ENCODE results near the gene CREG2.

Gene CREG2, protein sequence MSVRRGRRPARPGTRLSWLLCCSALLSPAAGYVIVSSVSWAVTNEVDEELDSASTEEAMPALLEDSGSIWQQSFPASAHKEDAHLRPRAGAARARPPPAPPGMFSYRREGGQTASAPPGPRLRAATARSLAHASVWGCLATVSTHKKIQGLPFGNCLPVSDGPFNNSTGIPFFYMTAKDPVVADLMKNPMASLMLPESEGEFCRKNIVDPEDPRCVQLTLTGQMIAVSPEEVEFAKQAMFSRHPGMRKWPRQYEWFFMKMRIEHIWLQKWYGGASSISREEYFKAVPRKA

DNA sequence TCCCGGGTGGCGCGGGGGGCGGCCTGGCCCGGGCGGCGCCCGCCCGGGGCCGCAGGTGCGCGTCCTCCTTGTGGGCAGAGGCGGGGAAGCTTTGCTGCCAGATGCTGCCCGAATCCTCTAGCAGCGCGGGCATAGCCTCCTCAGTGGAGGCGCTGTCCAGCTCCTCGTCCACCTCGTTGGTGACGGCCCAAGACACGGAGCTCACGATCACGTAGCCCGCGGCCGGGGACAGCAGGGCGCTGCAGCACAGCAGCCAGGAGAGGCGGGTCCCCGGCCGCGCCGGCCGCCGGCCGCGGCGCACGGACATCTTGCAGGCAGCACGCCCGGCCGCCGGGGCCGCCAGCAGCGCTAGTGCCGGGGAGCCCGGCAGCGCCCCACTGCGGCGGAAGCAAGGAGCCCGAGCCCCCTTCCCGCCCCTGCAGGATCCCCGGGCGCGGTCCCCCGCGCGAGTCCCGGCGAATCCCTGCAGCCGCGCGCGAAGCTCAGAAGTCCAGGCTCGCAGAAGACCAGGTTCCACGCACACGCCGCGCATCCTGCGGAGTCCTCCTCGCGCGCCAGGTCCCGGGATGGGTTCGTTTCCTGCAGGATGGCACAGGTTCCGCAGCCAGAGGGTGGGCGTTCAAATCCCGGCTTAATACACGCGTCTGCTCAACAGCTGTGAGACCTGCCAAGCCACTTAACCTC is at the start of gene CREG2:
TSS of gene CREG2 (minus strand) at position 353 of the 684 bp plus-strand sequence. CDS start at position 307, 46 bp downstream.
- no peaks in the 10 kb centered on the region for H3K4me1 ChIP-seq (ENCODE audit: low read length)
- no peak within 1 kb of the TSS for H3K4me2 ChIP-seq (ENCODE audit: low read length)
- H3K9me3 ChIP-seq (ENCODE audit: insufficient read depth, low read length), result no peaks in the 10 kb centered on the region
- no peaks in the 10 kb centered on the region for H3K79me2 ChIP-seq (ENCODE audit: low read length)
- no peaks in the 10 kb centered on the region for H4K20me1 ChIP-seq (ENCODE audit: insufficient read depth, low read length)
- H3K27ac ChIP-seq (ENCODE audit: low read length), result no peak within 1 kb of the TSS
- no peak for TF ChIP-seq EZH2phosphoT487 (IDR thresholded peaks at IDR 0.05; ENCODE audit: low read depth)
- no peak within 1 kb of the TSS for H2AFZ ChIP-seq (ENCODE audit: low read depth, low read length)
- no peaks in the 10 kb centered on the region for H3K36me3 ChIP-seq (replicated peaks; ENCODE audit: low read depth, low read length)
- H3K9ac ChIP-seq (ENCODE audit: low read length), result no peak within 1 kb of the TSS
- no peak within 1 kb of the TSS for H3K4me3 ChIP-seq (ENCODE audit: low read length)
- H3K27me3 ChIP-seq (ENCODE audit: low read depth, low read length), result peaks cover 2% of the 10 kb centered on the region; the same call in 1 of the 2 replicates

DNA sequence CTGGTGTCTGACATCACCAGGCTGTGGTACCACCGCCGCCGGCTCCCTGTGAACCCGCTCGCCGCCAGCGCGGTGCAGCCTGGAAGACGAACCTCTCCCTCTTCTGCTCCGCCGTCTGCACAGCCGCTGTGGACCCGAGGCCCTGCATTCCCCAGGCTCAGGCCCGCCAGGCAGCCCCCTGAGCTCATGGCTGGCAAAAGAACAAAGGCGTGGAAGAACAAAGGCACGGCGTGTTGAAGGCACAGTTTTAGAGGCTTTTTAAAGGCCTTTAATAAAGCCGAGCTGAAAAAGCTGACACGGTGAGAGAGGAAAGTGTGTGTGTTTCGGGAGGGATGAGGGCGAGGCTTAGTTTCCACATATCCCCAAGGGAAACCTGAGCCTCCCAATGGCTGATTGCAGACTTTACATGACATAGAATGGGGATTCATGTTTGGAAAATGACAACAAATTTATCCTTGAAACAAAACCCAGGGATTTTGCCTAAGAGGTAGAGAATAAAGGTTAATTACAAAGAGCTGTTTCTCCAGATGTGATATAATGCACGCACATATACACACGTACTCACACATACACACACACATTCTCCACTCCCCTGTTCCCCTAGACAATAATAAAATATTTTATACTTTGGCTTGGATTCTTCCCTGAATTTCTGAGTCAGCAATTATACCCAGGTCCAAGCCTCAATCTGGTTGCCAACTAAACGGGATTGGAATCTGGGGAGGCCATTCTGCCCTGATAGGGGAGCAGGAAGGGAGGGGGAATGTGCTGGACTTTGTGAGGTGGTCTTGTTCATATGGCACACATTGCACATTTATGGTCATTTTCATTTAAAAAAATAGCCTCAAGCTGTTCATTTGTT is 47.9 kb upstream of the CREG2 start:
- H3K27ac ChIP-seq (ENCODE audit: low read length), result no peak overlapping the region
- H3K27me3 ChIP-seq (ENCODE audit: low read depth, low read length), result peaks cover 6% of the 10 kb centered on the region; the same call in 1 of the 2 replicates
- no peak overlapping the region for H3K9ac ChIP-seq (ENCODE audit: low read length)
- no peak overlapping the region for H2AFZ ChIP-seq (ENCODE audit: low read depth, low read length)
- H3K4me1 ChIP-seq (ENCODE audit: low read length), result no peaks in the 10 kb centered on the region
- no peaks in the 10 kb centered on the region for H4K20me1 ChIP-seq (ENCODE audit: insufficient read depth, low read length)
- no peak overlapping the region for H3K4me2 ChIP-seq (ENCODE audit: low read length)
- no peak overlapping the region for H3K4me3 ChIP-seq (ENCODE audit: low read length)
- no peaks in the 10 kb centered on the region for H3K36me3 ChIP-seq (replicated peaks; ENCODE audit: low read depth, low read length)
- no peaks in the 10 kb centered on the region for H3K9me3 ChIP-seq (ENCODE audit: insufficient read depth, low read length)
- H3K79me2 ChIP-seq (ENCODE audit: low read length), result no peaks in the 10 kb centered on the region
- no peak for TF ChIP-seq EZH2phosphoT487 (IDR thresholded peaks at IDR 0.05; ENCODE audit: low read depth)

DNA sequence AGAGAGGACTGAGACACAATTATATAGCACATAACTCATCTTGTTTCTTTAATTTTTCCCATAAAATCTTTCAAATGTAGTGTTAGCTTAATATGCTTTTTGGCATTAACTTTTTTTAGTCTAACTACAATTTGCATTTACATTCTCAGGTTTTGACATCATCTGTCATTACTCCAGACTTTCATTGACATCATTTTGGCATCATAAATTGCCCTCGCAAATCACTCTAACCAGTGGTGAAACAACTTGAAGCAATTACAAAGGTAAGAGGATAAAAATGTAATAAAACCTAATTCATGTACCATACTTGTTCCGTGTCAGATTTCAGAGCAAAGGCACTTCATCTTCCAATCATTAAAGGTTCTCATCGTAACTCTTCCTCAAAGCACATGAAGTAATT is 46.2 kb upstream of the CREG2 start:
- no peak overlapping the region for H2AFZ ChIP-seq (ENCODE audit: low read depth, low read length)
- H3K36me3 ChIP-seq (replicated peaks; ENCODE audit: low read depth, low read length), result no peaks in the 10 kb centered on the region
- no peaks in the 10 kb centered on the region for H3K9me3 ChIP-seq (ENCODE audit: insufficient read depth, low read length)
- no peak overlapping the region for H3K4me3 ChIP-seq (ENCODE audit: low read length)
- H3K27me3 ChIP-seq (ENCODE audit: low read depth, low read length), result peaks cover 6% of the 10 kb centered on the region; the same call in 1 of the 2 replicates
- TF ChIP-seq EZH2phosphoT487 (IDR thresholded peaks at IDR 0.05; ENCODE audit: low read depth), result no peak
- TF ChIP-seq, protein P1, sequence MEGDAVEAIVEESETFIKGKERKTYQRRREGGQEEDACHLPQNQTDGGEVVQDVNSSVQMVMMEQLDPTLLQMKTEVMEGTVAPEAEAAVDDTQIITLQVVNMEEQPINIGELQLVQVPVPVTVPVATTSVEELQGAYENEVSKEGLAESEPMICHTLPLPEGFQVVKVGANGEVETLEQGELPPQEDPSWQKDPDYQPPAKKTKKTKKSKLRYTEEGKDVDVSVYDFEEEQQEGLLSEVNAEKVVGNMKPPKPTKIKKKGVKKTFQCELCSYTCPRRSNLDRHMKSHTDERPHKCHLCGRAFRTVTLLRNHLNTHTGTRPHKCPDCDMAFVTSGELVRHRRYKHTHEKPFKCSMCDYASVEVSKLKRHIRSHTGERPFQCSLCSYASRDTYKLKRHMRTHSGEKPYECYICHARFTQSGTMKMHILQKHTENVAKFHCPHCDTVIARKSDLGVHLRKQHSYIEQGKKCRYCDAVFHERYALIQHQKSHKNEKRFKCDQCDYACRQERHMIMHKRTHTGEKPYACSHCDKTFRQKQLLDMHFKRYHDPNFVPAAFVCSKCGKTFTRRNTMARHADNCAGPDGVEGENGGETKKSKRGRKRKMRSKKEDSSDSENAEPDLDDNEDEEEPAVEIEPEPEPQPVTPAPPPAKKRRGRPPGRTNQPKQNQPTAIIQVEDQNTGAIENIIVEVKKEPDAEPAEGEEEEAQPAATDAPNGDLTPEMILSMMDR (IDR thresholded peaks at IDR 0.05; ENCODE audit: low read depth, low read length), result no peak
- H3K27ac ChIP-seq (ENCODE audit: low read length), result no peak overlapping the region
- no peak overlapping the region for H3K9ac ChIP-seq (ENCODE audit: low read length)
- no peaks in the 10 kb centered on the region for H3K4me1 ChIP-seq (ENCODE audit: low read length)
- no peaks in the 10 kb centered on the region for H4K20me1 ChIP-seq (ENCODE audit: insufficient read depth, low read length)
- no peaks in the 10 kb centered on the region for H3K79me2 ChIP-seq (ENCODE audit: low read length)
- no peak overlapping the region for H3K4me2 ChIP-seq (ENCODE audit: low read length)

DNA sequence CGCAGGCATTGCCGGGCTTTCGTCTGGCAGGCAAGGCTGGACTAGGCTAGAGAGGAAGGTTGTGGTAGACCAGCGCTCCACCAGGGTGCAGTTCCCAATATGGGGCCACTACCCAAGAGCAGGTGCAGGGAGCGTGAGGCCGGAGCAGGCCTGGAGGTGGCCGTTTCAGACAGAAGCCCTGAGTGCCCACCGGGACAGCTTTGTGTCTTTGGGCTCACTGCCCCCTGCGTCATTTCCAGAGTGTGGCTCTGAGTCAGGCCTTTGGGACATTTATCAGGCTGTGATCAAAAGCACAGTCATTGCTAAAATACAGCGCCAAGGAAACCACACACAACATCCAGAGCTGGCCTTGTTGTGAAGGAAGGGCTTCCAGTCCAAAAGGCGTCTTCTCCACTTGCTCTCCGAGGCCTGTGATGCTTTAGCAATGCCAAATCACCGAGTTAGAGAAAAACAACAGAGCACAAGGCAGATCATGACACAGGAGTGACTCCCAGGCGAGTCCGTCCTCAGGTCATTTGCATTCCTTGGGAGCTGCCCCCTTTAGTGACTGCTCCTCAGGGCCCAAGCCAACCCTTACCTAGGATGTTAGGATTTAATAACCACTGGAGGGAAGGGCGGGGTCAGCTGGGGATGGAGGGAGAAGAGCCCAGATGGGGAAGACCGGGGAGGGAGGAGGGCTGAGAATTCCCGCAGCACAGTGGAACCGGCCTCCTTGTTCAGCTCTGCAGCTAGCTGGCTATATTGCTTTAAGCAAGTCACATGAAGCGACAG is 45.3 kb upstream of the CREG2 start:
- no peaks in the 10 kb centered on the region for H3K9me3 ChIP-seq (ENCODE audit: insufficient read depth, low read length)
- no peak overlapping the region for H3K9ac ChIP-seq (ENCODE audit: low read length)
- H3K36me3 ChIP-seq (replicated peaks; ENCODE audit: low read depth, low read length), result no peaks in the 10 kb centered on the region
- H3K4me3 ChIP-seq (ENCODE audit: low read length), result no peak overlapping the region
- no peaks in the 10 kb centered on the region for H3K4me1 ChIP-seq (ENCODE audit: low read length)
- H4K20me1 ChIP-seq (ENCODE audit: insufficient read depth, low read length), result no peaks in the 10 kb centered on the region
- no peak overlapping the region for H2AFZ ChIP-seq (ENCODE audit: low read depth, low read length)
- TF ChIP-seq, protein P1 (IDR thresholded peaks at IDR 0.05; ENCODE audit: low read depth, low read length), result no peak
- TF ChIP-seq EZH2phosphoT487 (IDR thresholded peaks at IDR 0.05; ENCODE audit: low read depth), result no peak
- peaks cover 6% of the 10 kb centered on the region; the same call in 1 of the 2 replicates for H3K27me3 ChIP-seq (ENCODE audit: low read depth, low read length)
- H3K27ac ChIP-seq (ENCODE audit: low read length), result no peak overlapping the region
- H3K79me2 ChIP-seq (ENCODE audit: low read length), result no peaks in the 10 kb centered on the region
- no peak overlapping the region for H3K4me2 ChIP-seq (ENCODE audit: low read length)
